H1 (cell line): ENCODE data around the gene C3orf18. TPM values are rescaled to one million over a fixed set of nuclear protein-coding genes. Genes with fewer than 3 reads are reported as not detected.

Source experiments
- CTCF ChIA-PET: fragments of 300-600 bp; sonication (Branson Sonifier 250); formaldehyde crosslinking; loops from one replicate; lab custom pipeline; 2021; ENCODE audit not compliant: partially characterized antibody; lab: Charles Lee
- POLR2A ChIA-PET: fragments of 300-600 bp; sonication (Branson Sonifier 250); formaldehyde crosslinking; loops from one replicate; lab custom pipeline; 2021; ENCODE audit warnings: inconsistent platforms; ENCODE audit not compliant: partially characterized antibody; lab: Charles Lee
- DNase-seq, 2 experiments: peaks; one replicate each; pipeline versions ENCODE4 v3.0.0 to v3.0.0-alpha.2; 2010 to 2022; ENCODE audit warnings: low spot score in 2 of 2, low read depth in 1 of 2, mixed read lengths in 1 of 2
- FAIRE-seq: peaks from 2 replicates; lab custom pipeline; 2011; peaks lifted over from hg19 to GRCh38; lab: Jason Lieb, UNC
- H2AFZ ChIP-seq: 2 replicates; pipeline ENCODE4 v1.8.1; 2012; ENCODE audit warnings: low read length, inconsistent platforms
- H2AK5ac ChIP-seq: 2 replicates; pipeline ENCODE4 v1.6.1; 2013; ENCODE audit warnings: low read depth, low read length
- H2BK120ac ChIP-seq: replicated peaks from 2 replicates; pipeline ENCODE3; 2013; ENCODE audit warnings: low read depth, low read length, inconsistent platforms
- H2BK12ac ChIP-seq: 2 replicates; pipeline ENCODE4 v1.6.1; 2013; ENCODE audit warnings: low read depth, low read length
- H2BK15ac ChIP-seq: 2 replicates; pipeline ENCODE4 v1.6.1; 2013; ENCODE audit warnings: low read length
- H2BK20ac ChIP-seq: 2 replicates; pipeline ENCODE4 v1.6.1; 2013; ENCODE audit warnings: low read length
- H2BK5ac ChIP-seq: 2 replicates; pipeline ENCODE4 v1.6.1; 2013; ENCODE audit warnings: low read depth, low read length
- H3K14ac ChIP-seq: 2 replicates; pipeline ENCODE4 v1.6.1; 2013; ENCODE audit warnings: inconsistent platforms; ENCODE audit not compliant: insufficient read length
- H3K18ac ChIP-seq: 2 replicates; pipeline ENCODE4 v1.6.1; 2013; ENCODE audit warnings: low read length; ENCODE audit errors: extremely low read depth
- H3K23ac ChIP-seq: 2 replicates; pipeline ENCODE4 v1.6.1; 2013; ENCODE audit warnings: inconsistent platforms; ENCODE audit not compliant: insufficient read length
- H3K23me2 ChIP-seq: 2 replicates; pipeline ENCODE4 v1.6.1; 2013; ENCODE audit warnings: low read depth, low read length
- H3K27ac ChIP-seq: 2 replicates; pipeline ENCODE4 v1.6.1; 2011; ENCODE audit warnings: low read depth, low read length, inconsistent platforms
- H3K27me3 ChIP-seq, 4 experiments: replicated peaks in 1 of 4; 1 replicate in 1 of 4; 2 replicates in 3 of 4; pipeline versions ENCODE4 v1.6.1 to v1.8.1; 2011 to 2013; ENCODE audit warnings: low read length in 3 of 4, mild to moderate bottlenecking in 3 of 4, inconsistent platforms in 2 of 4, mixed read lengths in 2 of 4, moderate library complexity in 1 of 4; ENCODE audit not compliant: control insufficient read depth in 3 of 4, insufficient read depth in 3 of 4; ENCODE audit errors: extremely low read depth in 1 of 4
- H3K36me3 ChIP-seq, 4 experiments: 2 replicates each; pipeline versions ENCODE4 v1.6.1 to v1.8.1; 2011 to 2013; ENCODE audit warnings: mild to moderate bottlenecking in 4 of 4, low read length in 3 of 4, moderate library complexity in 2 of 4, control low read depth in 1 of 4, inconsistent platforms in 1 of 4; ENCODE audit not compliant: insufficient read depth in 4 of 4, control insufficient read depth in 2 of 4
- H3K4ac ChIP-seq: replicated peaks from 2 replicates; pipeline ENCODE3; 2013; ENCODE audit warnings: low read length, low read depth, mixed read lengths, inconsistent platforms; ENCODE audit not compliant: insufficient read length
- H3K4me1 ChIP-seq, 4 experiments: replicated peaks in 1 of 4; 1 replicate in 1 of 4; 2 replicates in 3 of 4; pipeline versions ENCODE4 v1.6.1 to v1.8.1; 2011 to 2013; ENCODE audit warnings: low read length in 3 of 4, inconsistent platforms in 2 of 4, mixed read lengths in 1 of 4; ENCODE audit not compliant: insufficient read depth in 4 of 4, control insufficient read depth in 3 of 4
- H3K4me2 ChIP-seq, 2 experiments: 2 replicates each; pipeline versions ENCODE4 v1.6.1 to v1.8.1; 2011 to 2013; ENCODE audit warnings: low read depth in 2 of 2, low read length in 2 of 2, control low read depth in 1 of 2, inconsistent platforms in 1 of 2, mild to moderate bottlenecking in 1 of 2; ENCODE audit not compliant: insufficient read depth in 1 of 2
- H3K4me3 ChIP-seq, 4 experiments: fragments of 200-600, 300-600 bp in 1 of 4; sonication (generic), shearing (Covaris generic), sonication (Bioruptor Twin) in 1 of 4; 2 replicates each; pipeline versions ENCODE4 v1.5.1 to v1.8.1; 2011 to 2016; ENCODE audit warnings: low read length in 4 of 4, low read depth in 3 of 4, control low read depth in 2 of 4, inconsistent platforms in 2 of 4, mild to moderate bottlenecking in 2 of 4, mixed read lengths in 1 of 4, moderate library complexity in 1 of 4; ENCODE audit not compliant: insufficient read depth in 2 of 4; ENCODE audit errors: extremely low read depth in 1 of 4
- H3K56ac ChIP-seq: replicated peaks from 2 replicates; pipeline ENCODE3; 2013; ENCODE audit warnings: low read depth, mild to moderate bottlenecking, mixed read lengths, low read length, inconsistent platforms; ENCODE audit not compliant: insufficient read length
- H3K79me1 ChIP-seq: 2 replicates; pipeline ENCODE4 v1.6.1; 2013; ENCODE audit warnings: low read depth, low read length, control low read depth
- H3K79me2 ChIP-seq, 2 experiments: 2 replicates each; pipeline versions ENCODE4 v1.6.1 to v1.8.1; 2012 to 2013; ENCODE audit warnings: low read length in 2 of 2, mild to moderate bottlenecking in 2 of 2, inconsistent platforms in 1 of 2; ENCODE audit not compliant: insufficient read depth in 2 of 2, control insufficient read depth in 1 of 2
- H3K9ac ChIP-seq, 4 experiments: replicated peaks in 1 of 4; 1 replicate in 1 of 4; 2 replicates in 3 of 4; pipeline versions ENCODE4 v1.6.1 to v1.8.1; 2011 to 2013; ENCODE audit warnings: low read depth in 3 of 4, low read length in 3 of 4, control low read depth in 2 of 4, mild to moderate bottlenecking in 2 of 4, moderate library complexity in 2 of 4, inconsistent platforms in 1 of 4; ENCODE audit errors: extremely low read depth in 1 of 4
- H3K9me3 ChIP-seq, 2 experiments: 2 replicates each; pipeline versions ENCODE4 v1.6.1 to v1.8.1; 2012 to 2013; ENCODE audit warnings: mild to moderate bottlenecking in 2 of 2, moderate library complexity in 2 of 2, control low read depth in 1 of 2, inconsistent platforms in 1 of 2, low read depth in 1 of 2, low read length in 1 of 2, mixed read lengths in 1 of 2; ENCODE audit not compliant: insufficient read depth in 2 of 2
- H4K20me1 ChIP-seq, 2 experiments: replicated peaks in 1 of 2; 2 replicates each; pipeline versions ENCODE3 to v1.8.1; 2011 to 2013; ENCODE audit warnings: inconsistent platforms in 2 of 2, low read length in 2 of 2, mild to moderate bottlenecking in 1 of 2; ENCODE audit not compliant: insufficient read depth in 2 of 2, control insufficient read depth in 1 of 2
- H4K5ac ChIP-seq: 2 replicates; pipeline ENCODE4 v1.6.1; 2013; ENCODE audit warnings: low read length, low read depth, mixed read lengths, inconsistent platforms; ENCODE audit not compliant: insufficient read length
- H4K8ac ChIP-seq: 2 replicates; pipeline ENCODE4 v1.8.0; 2013; ENCODE audit warnings: mild to moderate bottlenecking, moderate library complexity, low read length, inconsistent platforms; ENCODE audit not compliant: insufficient read depth; ENCODE audit errors: extremely low read depth
- H4K91ac ChIP-seq: replicated peaks from 2 replicates; pipeline ENCODE3; 2013; ENCODE audit warnings: low read length, mixed read lengths, inconsistent platforms; ENCODE audit not compliant: insufficient read length
- POLR2AphosphoS5 ChIP-seq: IDR thresholded peaks from 2 replicates; pipeline ENCODE4 v1.6.1; 2011; ENCODE audit warnings: low read depth, low read length
- SIN3A ChIP-seq, 2 experiments: IDR thresholded peaks in 1 of 2; conservative IDR thresholded peaks in 1 of 2; 2 replicates each; pipeline ENCODE4 v1.6.1; 2011 to 2012; ENCODE audit warnings: low read length in 2 of 2, improper control_type of control experiment in 1 of 2, low read depth in 1 of 2, mild to moderate bottlenecking in 1 of 2
- YY1 ChIP-seq: IDR thresholded peaks from 2 replicates; pipeline ENCODE4 v1.6.1; 2011; ENCODE audit warnings: low read depth, mild to moderate bottlenecking, low read length
- WGBS, 2 experiments: shearing (Covaris generic) in 1 of 2; methylation state at CpG; one replicate each; pipeline versions ENCODE4 v1.1.6 to v1.1.7; 2013 to 2015; ENCODE audit warnings: low lambda C conversion rate in 2 of 2, mixed read lengths in 2 of 2, inconsistent platforms in 1 of 2, low coverage in 1 of 2, missing lambda C conversion rate in 1 of 2; ENCODE audit not compliant: insufficient replicate concordance in 2 of 2, insufficient coverage in 1 of 2, insufficient read length in 1 of 2; ENCODE audit errors: extremely low coverage in 1 of 2, missing lambda C conversion rate in 1 of 2; 5-methylcytosine and 5-hydroxymethylcytosine counted together
- polyA plus RNA-seq, 7 experiments: library from polyadenylated mRNA; depleted of rRNA in 3 of 7; stranded (reverse) in 5 of 7; unstranded in 2 of 7; fragments of >200 nt in 5 of 7; fragments of 200-250 nt in 2 of 7; gene quantifications; 1 replicate in 5 of 7; 2 replicates in 1 of 7; 4 replicates in 1 of 7; pipeline versions ENCODE4 v1.2.1 to v1.2.3, GENCODE V29; 2011 to 2013; ENCODE audit warnings: missing spikeins in 2 of 7, mixed read lengths in 2 of 7
- total RNA-seq: library from RNA; stranded (reverse); fragmentation: NEBNext Ultra II Directional; extraction: Animal tissue kit (Norgen Biotek cat#: 25700); gene quantifications from 2 replicates; pipeline ENCODE4 v1.2.1, GENCODE V29; 2021

Gene C3orf18
- total and polyA plus RNA-seq, 2 of the 8 experiments (the other 6 are each of a cell fraction or from before 2014, with no cell fraction given), result 7.5 to 15.0 TPM

GRCh38 chr3:50532062-50532705, 35.4 kb downstream of the C3orf18 start:
- Histone ChIP-seq H4K20me1 (no peaks in the 10 kb centered on the region), H2BK5ac (no peak overlapping the region), H4K5ac (no peak overlapping the region), H3K23me2 (peaks cover 1% of the 10 kb centered on the region; the same call in 1 of the 2 replicates), H2AK5ac (peak overlapping the region; percentile 48; the same call in 1 of the 2 replicates), H3K79me2 (no peaks in the 10 kb centered on the region), H3K4me1 (peaks cover 0 to 17% (median 9%) of the 10 kb centered on the region in 4 experiments; a peak in 6 of 7 replicates), H3K9me3 (no peaks in the 10 kb centered on the region), H3K27me3 (peaks cover 0 to 15% (median 14%) of the 10 kb centered on the region in 4 experiments; a peak in 5 of 7 replicates), H2BK20ac (peak overlapping the region; percentile 61; the same call in 1 of the 2 replicates), H2BK15ac (peak overlapping the region; percentile 55; the same call in 1 of the 2 replicates), H3K79me1 (no peaks in the 10 kb centered on the region), H3K18ac (0 out of 2 replicates have a peak overlapping the region, but pooled peaks have one; percentile 11), H3K56ac (no peak overlapping the region), H3K9ac (no peak overlapping the region), H4K8ac (no peak overlapping the region), H4K91ac (no peak overlapping the region), H3K4me2 (no peak overlapping the region), H2AFZ (no peak overlapping the region), H3K27ac (no peak overlapping the region), H3K23ac (no peak overlapping the region), H3K14ac (no peak overlapping the region), H2BK120ac (no peak overlapping the region), H3K4me3 (no peak overlapping the region), H3K36me3 (no peaks in the 10 kb centered on the region), H2BK12ac (peak overlapping the region; percentile 84; the same call in 1 of the 2 replicates), H3K4ac (no peak overlapping the region)
- POLR2A ChIA-PET, result no interaction called here
- TF ChIP-seq YY1 (no peak), POLR2AphosphoS5 (no peak), SIN3A (conservative IDR thresholded peaks at IDR 0.05 in 1 of 2, IDR thresholded peaks at IDR 0.05 in 1 of 2; ENCODE audit: low read depth in 1 of 2, low read length in 2 of 2) (no peak)
- WGBS, 2 experiments, result 89% methylated on average over 9 of the region's 9 CpGs; no CpG with 5 or more reads in 1 of the 2 experiments
- FAIRE-seq (no peak), DNase-seq (no peak)
- CTCF ChIA-PET, result interaction anchor here (0.7 to 2.1 kb wide), 6 partner anchors 9 to 1473 kb away, joined by 3 to 11 read pairs (median 4); no protein-coding TSS in a partner anchor
